HEK293T (cell line): Measurements from ENCODE around the gene GPHN.

Experiments
- BHLHE40 ChIP-seq: fragments of 450-650 bp; IDR thresholded peaks from 2 replicates; pipeline ENCODE4 v1.6.1; 2016; ENCODE audit warnings: mild to moderate bottlenecking, moderate library complexity, borderline replicate concordance
- ELF4 ChIP-seq: fragments of 450-650 bp; IDR thresholded peaks from 2 replicates; pipeline ENCODE4 v1.6.1; 2017; ENCODE audit warnings: antibody characterized with exemption
- FOXA1 ChIP-seq: fragments of 450-650 bp; IDR thresholded peaks from 2 replicates; pipeline ENCODE4 v1.6.1; 2016; ENCODE audit warnings: mild to moderate bottlenecking
- FOXK2 ChIP-seq: fragments of 450-650 bp; IDR thresholded peaks from 2 replicates; pipeline ENCODE4 v1.6.1; 2016; ENCODE audit warnings: mild to moderate bottlenecking
- FOXM1 ChIP-seq: fragments of 450-650 bp; IDR thresholded peaks from 2 replicates; pipeline ENCODE4 v1.6.1; 2017; ENCODE audit warnings: mild to moderate bottlenecking, borderline replicate concordance
- HDGF ChIP-seq: fragments of 450-650 bp; IDR thresholded peaks from 2 replicates; pipeline ENCODE4 v1.6.1; 2017; ENCODE audit warnings: antibody characterized with exemption, borderline replicate concordance
- LEF1 ChIP-seq: fragments of 450-650 bp; IDR thresholded peaks from 2 replicates; pipeline ENCODE4 v1.6.1; 2017; ENCODE audit warnings: mild to moderate bottlenecking, borderline replicate concordance
- SP1 ChIP-seq: fragments of 450-650 bp; IDR thresholded peaks from 2 replicates; pipeline ENCODE4 v1.6.1; 2017
- SUZ12 ChIP-seq: fragments of 450-650 bp; IDR thresholded peaks from 2 replicates; pipeline ENCODE4 v1.6.1; 2016; ENCODE audit warnings: mild to moderate bottlenecking
- TARDBP ChIP-seq: fragments of 450-650 bp; IDR thresholded peaks from 2 replicates; pipeline ENCODE4 v1.6.1; 2016
- ZNF384 ChIP-seq: fragments of 450-650 bp; IDR thresholded peaks from 2 replicates; pipeline ENCODE4 v1.6.1; 2016
- TF ChIP-seq, protein P1 (sequence below): fragments of 450-650 bp; IDR thresholded peaks from 2 replicates; pipeline ENCODE4 v1.6.1; 2016

DNA sequence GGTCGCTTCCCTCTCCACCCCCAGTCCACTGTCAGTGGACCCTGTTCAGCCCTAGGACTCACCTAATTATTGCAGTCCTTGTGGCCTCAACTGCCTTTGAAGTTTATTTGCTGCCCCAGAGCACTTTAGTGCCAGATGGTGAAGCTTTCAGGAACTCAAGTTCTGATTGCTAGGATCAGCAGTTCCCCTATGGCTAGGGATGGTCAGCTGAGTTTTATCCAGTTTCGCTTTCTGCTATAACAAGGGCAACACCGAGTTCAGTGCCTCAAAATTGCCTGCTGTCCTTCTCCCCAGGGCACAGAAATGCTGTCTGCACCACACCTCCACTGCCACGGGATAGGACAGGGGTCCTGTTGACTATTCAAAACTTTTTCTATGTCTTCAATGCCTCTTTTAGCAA lies 295.0 kb downstream of the GPHN start:
- no peak for TF ChIP-seq LEF1
- no peak for TF ChIP-seq ELF4
- TF ChIP-seq SUZ12, result no peak
- TF ChIP-seq BHLHE40, result no peak
- no peak for TF ChIP-seq ZNF384
- TF ChIP-seq TARDBP, result no peak
- no peak for TF ChIP-seq FOXA1
- TF ChIP-seq, protein P1, sequence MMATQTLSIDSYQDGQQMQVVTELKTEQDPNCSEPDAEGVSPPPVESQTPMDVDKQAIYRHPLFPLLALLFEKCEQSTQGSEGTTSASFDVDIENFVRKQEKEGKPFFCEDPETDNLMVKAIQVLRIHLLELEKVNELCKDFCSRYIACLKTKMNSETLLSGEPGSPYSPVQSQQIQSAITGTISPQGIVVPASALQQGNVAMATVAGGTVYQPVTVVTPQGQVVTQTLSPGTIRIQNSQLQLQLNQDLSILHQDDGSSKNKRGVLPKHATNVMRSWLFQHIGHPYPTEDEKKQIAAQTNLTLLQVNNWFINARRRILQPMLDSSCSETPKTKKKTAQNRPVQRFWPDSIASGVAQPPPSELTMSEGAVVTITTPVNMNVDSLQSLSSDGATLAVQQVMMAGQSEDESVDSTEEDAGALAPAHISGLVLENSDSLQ, result no peak
- TF ChIP-seq FOXK2, result no peak
- TF ChIP-seq FOXM1, result no peak
- TF ChIP-seq SP1, result no peak
- no peak for TF ChIP-seq HDGF
